Central memory CD4-positive, alpha-beta T cell (primary cell): ENCODE data around the gene ING5.
"Not testable (repeated sequence)": the region's sequence is repeated elsewhere in the genome, so short reads cannot be mapped to it uniquely, and the experiment has no call there.

ENCODE experiments used
- DNase-seq: peaks from one replicate; pipeline ENCODE4 v3.0.0; 2022

The ING5 gene

DNA sequence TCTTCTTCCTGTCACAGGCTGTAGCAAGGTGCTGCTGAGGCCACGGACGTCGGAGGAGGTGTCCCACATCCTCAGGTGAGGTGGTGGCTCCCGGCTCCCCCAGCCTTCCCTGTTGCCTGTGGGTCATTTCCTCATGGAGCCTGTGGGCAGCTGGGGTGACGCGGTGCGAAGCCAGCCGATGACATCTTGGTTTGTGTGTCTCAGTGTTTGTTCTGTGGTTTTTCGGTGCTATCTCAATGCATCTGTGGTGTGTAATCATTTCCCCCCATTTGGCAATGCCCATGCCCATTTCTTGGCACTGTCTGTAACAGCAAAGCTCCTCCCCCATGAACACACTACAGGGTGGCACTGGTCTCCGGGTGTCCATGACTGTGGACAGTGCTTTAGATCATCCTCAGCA lies 39.2 kb downstream of the ING5 start:
- DNase-seq: peak; percentile 49

DNA sequence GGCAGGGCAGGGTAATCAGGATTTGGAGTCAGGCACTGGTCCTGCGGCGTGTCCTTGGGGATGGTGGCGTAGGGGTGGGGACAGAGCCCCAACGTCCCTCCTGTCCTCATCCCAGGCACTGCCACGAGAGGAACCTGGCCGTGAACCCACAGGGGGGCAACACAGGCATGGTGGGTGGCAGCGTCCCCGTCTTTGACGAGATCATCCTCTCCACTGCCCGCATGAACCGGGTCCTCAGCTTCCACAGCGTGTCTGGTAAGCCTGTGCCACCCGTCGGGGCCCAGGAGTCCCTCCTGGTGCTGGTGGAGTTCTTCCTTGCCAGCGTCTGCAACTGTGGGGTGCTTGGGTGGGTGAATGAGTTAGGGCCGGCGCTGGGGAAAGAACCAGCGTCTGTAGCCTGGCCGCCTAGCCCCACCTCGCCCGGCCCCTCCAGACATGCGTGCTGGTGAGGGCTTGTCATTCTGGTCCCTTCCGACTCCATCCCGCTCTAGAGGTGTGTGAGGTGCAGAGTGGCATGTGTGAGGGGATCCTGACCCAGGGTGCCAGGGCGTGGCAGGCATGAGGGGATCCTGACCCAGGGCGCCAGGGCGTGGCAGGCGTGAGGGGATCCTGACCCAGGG lies 40.6 kb downstream of the ING5 start:
- no peak for DNase-seq

DNA sequence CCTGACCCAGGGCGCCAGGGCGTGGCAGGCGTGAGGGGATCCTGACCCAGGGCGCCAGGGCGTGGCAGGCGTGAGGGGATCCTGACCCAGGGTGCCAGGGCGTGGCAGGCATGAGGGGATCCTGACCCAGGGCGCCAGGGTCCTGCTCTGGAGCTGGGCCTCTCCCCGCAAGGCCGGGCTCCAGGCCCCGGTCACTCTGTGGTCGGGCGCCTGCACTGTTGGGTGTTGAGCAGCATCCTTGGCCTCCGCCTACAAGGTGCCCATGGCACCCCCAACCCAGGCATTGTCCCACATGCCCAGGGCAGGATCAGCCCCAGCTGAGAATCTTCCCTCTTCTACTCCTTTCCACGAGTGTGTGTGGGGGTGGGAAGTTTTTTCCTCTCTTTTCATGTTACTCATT lies 41.2 kb downstream of the ING5 start:
- DNase-seq: not testable (repeated sequence)

DNA sequence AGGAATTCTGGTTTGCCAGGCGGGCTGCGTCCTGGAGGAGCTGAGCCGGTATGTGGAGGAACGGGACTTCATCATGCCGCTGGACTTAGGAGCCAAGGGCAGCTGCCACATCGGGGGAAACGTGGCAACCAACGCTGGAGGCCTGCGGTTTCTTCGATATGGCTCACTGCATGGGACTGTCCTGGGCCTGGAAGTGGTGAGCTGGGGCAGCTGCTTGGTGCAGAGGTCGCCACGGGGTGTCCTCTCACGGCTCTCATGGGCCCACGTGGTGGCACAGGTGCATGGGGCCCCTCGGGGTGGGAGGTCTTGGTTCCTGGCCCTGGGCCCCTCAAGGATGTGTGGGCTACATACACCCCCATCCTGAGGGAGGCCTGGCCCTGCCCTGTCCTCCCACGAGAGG lies 41.8 kb downstream of the ING5 start:
- DNase-seq: no peak

DNA sequence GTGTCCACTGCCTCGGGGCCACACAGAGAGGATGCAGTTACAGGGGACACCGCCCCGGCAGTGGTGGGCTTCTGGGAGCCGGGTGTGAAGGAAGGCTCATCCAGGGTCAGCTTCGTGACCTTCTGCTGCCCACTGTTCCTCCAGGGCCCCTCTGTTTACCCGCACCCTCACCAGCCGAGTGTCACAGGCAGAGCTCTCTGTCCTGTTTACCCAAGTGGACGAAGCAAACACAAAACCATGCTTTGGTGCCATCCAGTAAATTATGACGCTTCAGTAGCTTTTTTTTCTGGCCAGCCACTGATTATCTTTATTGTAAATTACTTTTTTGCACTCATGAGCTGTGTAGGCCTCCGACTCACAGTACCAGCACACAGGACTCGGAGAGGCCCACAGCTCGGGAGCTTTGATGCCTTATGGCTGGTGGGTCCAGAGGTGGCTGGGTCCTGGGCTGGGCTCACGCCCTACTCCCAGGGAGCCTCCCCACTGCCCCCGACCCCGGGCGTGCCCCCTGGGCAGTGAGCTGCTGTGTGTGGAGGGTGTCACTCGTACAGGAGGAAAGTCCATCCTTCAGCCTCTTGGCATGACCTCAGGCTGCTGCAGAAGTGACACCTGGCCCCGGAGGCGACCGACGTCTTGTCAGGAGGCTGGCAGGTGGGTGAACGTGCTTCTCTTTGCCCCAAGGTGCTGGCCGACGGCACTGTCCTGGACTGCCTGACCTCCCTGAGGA lies 42.4 kb downstream of the ING5 start:
- DNase-seq: no peak

DNA sequence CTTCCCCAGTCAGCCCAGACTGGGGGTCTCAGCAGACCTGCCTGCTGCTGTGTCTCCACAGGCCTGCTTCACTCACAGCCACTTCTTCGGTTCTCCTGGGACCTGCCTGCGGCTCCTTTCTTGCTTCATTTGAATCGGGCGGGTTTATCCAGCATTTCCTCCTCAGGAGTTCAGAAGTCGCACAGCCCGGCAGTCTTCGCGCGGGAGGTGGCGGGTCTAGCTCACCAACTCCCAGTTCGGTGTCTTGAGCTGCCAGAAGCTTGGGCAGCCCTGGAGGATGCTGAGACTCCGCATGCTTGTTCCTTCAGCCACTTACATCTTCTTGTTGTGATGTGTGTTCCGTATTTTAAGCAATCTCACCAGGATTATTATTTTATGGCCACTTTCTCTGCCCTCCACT lies 43.4 kb downstream of the ING5 start:
- DNase-seq: no peak

DNA sequence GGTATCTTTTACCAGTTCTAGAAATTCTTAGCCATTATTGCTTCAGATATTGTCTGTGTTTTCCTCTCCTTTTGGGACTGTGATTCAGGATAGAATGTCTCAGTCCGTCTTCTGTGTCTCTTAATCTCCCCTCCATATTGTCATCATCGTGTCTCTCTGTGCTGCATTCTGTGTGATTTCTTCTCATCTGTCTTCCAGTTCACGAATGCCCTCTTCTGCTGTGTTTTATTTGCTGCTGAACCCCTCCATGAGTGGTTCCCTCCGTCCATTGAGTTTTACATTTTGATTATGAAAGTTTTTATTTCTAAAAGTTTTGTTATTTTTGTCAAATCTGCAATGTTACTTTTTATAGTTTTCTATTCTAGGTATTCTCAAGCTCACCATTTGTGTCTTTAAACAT lies 44.2 kb downstream of the ING5 start:
- no peak for DNase-seq

DNA sequence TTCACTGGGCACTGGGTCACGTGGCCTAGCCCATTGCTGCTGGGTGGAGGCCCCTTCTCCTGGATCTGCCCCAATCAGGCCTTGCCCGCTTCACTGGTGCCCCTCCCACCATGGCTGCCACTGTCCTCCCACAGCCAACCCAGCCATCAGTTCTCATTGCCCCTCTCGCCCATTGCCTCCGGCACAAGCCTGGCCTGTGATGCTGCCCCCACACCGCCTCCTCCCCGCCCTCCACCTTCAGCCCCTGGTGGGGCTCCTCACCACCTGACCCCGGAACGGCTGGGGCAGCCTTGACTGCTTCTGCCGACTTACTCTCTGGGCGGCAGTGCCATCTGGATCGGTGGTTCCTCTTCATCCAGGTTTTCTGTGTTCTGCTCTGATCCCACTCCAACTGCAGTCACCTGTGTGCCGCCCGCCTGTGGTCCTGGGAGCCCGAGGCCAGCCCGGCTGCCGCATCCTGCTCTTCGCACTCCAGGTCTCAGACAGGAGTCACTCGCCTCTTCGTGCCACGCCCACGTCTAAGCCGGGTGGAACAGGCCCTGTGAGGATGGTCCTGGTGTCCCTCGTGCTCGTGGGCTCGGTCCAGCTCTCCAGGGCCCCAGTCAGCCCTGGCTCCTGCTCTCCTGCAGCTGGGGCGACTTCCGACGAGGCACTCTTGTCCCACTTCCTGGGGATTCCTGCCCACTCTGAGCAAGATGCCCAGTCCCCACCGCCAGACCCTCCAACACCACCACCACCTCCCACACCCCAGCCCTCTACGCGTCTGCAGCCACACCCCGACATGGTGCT lies 46.8 kb downstream of the ING5 start:
- DNase-seq: no peak

DNA sequence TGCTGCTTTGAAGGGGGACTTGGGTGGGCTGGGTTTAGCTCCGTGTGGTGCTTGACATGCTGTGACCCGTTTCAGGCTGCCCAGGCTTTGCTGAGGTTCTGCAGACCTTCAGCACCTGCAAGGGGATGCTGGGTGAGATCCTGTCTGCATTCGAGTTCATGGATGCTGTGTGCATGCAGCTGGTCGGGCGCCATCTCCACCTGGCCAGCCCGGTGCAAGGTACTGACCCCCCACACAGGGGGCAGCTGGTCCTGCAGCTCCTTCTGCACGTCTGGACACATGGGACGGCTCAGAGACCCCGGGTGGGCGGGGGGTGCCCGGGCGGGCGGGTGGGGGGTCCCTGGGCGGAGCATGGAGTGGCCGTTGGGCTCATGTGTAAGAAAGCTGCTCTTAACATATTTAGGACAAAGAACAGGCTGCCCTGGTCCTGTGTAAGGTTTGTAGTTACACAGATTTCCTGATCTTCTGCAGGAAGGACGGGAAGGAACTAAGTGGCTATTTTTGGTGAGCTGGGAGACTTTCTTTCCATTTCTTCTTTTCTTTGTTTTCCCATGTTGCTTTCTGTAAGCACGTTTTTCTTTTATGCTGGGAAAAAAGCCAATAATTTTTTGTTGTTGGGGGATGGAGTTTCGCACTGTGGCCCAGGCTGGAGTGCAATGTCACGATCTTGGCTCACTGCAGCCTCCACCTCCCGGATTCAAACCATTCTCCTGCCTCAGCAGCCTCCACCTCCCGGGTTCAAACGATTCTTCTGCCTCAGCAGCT lies 48.4 kb downstream of the ING5 start:
- DNase-seq: no peak

DNA sequence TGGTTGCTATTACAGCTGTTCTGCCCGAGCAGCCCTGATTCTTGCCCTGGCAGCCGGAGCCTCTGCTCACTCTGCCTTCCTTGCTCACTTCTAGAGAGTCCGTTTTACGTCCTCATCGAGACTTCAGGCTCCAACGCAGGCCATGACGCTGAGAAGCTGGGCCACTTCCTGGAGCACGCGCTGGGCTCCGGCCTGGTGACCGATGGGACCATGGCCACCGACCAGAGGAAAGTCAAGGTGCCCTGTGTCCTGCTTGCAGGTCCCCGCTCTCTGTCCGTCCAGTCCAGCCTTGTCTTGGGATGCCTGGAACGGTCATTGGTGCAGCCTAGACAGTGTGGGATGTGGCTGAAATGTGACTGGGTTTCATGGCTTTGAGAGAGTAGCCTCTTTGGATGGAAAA lies 49.3 kb downstream of the ING5 start:
- DNase-seq: no peak

DNA sequence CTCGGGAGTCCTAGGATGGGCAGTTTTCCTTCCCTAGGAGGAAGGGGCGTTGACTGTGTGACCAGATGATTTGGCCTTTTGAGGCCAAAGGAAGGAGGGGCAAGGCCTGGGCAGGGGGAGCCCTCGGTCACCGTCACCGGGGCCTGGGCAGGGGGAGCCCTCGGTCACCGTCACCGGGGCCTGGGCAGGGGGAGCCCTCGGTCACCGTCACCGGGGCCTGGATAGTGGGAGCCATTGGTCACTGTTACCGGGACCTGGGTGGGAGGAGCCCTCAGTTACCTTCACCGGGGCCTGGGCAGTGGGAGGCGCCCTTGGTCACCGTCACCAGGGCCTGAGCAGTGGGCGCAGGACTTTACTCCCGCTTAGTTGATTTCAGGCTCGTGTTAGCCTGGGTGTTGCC lies 49.9 kb downstream of the ING5 start:
- no peak for DNase-seq

DNA sequence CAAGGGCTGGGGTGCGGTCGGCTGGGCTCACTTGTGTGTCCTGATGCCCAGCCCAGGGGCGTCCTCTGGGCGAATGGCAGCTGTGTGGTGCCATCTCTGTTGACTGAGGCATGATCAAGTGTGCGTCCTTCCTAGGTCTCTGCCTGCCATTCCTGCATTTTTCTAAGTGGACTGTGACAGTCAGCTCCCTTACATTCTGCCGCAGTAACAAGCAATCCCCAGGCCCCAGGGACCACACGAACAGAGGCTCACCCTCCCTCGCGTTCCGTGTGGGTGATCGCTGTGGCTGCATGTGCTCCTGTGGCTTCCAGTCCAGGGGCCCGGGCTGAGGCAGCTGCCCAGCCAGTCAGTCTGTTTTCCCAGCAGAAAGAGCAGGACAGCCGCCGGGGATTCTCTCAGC lies 50.4 kb downstream of the ING5 start:
- DNase-seq: no peak

DNA sequence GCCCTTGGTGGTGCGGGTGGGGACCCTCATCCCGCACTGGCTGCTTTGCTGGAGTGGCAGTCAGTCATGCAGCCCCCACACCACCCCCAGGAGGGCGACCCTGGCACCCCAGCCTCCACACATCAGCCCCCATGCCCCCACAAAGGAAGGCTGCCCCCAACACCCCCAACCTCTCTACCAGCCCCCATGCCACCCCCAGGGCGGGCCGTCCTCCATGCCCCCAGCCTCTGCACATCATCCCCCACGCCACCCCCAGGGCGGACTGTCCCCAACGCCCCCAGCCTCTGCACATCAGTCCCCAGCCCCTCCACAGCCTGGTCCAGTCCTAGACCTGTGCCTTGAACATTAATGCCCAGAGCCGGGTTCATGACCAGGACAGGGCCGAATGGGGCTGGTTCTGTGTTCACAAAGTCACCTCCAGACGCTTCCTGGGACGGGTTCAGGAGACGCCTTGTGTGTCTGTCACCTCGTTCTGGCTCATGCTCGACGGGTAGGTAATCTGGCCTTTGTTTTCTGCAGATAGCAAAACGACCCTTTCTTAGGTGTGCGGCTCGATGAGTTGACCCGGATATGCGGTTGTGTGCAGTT lies 50.9 kb downstream of the ING5 start:
- no peak for DNase-seq

DNA sequence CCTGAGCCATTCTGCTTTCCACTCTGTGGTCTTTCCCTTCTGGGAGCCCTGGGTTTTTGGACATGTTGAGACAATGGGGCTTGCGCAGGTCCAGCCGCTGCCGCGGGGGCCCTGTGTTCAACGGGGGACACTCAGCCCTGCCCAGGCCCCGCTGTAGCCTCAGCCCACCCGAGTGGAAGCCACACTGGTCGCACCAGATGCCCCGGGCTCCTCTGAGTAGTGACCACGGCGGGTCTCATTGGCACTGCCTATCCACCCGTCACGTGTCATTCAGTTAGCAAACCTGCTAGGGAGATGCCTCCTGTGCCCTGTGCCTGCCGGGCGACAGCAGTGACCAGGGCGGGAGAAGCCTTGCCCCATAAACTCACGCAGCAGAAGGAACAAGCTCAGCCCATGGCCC lies 51.7 kb downstream of the ING5 start:
- DNase-seq: no peak

DNA sequence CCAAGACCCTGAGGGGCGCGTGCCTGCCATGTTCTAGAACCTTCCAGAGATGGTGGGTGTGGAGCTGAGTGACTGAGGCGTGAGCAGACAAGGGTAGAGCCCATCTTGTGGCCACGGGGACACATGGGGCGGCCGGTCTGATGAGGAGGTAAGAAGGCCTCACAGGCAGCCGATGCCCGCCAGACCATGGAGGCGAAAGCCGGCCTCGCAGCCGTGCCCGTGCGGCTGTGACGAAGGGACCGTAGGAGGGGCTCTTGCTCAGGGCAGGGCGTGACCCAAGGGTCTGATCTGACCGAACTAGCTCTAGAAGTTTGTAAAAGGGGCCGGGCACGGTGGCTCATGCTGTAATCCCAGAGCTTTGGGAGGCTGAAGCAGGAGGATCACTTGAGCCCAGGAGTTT lies 52.2 kb downstream of the ING5 start:
- DNase-seq: no peak

DNA sequence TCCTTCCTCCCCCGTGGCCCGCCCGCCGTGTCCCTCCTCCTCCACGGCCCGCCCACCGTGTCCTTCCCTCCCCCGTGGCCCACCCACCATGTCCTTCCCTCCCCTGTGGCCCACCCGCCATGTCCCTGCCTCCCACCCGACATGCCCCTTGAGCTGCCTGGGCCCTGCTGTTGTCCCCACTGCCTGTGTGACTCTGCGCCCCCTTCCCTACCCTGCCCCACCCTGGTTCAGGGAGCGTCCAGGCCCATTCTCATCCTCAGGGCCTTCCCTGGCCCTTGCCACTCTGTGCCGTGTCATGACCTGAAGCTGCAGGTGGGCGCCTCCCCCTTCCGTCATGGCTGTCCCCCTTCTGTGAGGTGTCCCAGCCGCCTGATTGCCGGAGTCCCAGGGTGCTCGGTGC lies 53.3 kb downstream of the ING5 start:
- DNase-seq: no peak

DNA sequence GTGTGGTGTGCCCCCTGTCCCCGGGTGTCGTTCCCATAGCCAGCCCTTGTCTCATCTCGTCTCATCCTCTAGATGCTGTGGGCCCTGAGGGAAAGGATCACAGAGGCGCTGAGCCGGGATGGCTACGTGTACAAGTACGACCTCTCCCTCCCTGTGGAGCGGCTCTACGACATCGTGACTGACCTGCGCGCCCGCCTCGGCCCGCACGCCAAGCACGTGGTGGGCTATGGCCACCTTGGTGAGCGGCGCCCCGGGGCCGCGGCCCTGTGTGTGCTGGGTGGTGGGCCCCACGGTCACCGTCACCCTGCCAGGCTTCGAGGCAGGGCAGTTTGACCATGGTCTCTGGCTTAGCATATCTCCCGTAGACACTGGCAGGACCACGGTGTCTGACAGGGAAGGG lies 53.9 kb downstream of the ING5 start:
- DNase-seq: no peak

DNA sequence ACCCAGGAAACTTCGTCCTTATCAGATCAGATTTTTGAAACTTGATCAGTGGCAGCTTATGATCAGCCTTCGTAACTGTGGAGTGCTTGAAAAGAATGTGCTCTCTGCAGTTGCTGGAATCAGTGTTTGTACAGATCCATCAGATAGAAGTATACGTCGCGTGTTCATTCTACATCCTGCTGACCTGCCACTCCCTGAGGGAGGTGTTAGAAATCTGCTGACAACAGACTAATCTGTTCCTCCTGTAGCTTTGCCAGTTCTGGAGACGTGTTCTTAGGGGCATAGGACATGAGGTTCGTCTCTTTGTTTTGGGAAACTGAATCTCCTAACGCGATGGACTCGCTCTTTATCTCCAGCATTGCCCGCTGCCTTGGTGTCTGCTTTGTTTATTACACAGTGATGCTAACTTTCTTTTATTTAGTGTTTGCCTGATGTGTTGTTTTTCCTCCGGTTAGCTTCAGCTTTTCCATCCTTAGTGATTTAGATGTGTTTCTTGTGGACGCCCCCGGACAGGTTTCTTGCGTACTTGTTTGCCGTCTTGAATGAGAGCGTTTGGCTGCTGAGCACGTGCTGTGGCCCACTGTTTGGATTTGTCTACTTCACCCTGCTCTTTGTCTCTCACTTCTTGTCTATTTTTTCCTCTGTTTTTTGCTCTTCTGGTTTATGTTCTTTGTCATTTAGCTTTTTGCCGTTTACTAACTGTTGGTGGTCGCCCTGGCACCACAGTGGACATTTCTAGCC lies 57.4 kb downstream of the ING5 start:
- no peak for DNase-seq

DNA sequence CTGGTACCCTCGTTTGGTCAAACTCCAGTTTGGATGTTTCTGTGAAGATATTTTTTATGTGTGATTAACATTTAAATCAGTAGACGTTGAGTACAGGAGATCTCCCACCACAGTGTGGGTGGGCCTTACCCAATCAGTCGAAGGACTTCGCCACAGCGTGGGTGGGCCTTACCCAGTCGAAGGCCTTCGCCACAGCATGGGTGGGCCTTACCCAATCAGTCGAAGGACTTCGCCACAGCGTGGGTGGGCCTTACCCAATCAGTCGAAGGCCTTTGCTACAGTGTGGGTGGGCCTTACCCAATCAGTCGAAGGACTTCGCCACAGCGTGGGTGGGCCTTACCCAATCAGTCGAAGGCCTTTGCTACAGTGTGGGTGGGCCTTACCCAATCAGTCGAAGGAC lies 58.1 kb downstream of the ING5 start:
- not testable (repeated sequence) for DNase-seq

DNA sequence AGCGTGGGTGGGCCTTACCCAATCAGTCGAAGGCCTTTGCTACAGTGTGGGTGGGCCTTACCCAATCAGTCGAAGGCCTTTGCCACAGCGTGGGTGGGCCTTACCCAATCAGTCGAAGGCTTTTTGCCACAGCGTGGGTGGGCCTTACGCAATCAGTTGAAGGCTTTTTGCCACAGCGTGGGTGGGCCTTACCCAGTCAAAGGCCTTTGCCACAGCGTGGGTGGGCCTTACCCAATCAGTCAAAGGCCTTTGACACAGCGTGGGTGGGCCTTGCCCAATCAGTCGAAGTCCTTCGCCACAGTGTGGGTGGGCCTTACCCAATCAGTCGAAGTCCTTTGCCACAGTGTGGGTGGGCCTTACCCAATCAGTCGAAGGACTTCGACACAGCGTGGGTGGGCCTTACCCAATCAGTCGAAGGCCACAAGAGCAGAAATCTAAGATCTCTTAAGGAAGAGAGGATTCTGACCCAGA lies 58.5 kb downstream of the ING5 start:
- DNase-seq: no peak

DNA sequence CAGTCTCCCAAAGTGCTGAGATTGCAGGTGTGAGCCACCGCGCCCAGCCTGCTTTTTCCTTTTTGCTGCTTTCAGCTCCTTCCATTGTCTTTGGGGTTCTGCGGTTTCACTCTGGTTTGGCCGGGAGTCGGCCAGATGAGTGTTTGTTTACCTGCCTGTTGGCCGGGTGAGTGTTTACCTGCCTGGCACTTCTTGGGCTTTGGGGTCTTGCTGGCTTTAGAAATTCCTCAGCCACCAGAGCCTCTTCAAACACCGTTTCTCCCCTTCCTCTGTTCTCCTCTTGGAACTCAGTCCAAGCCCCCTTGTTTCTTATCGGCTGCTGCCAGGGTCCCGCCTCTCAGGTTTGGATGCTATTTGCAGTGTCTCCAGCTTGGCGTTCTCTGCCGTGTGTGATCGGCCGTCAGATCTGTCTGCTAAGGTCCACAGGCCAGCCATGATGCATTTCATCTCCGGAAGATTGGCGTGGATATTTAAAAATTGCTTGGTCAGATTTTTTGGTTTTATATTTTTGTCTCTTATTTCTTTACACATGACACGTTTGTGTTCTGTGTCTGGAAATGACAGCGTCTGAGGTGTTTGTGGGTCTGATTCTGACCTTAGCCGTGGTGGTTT lies 60.6 kb downstream of the ING5 start:
- DNase-seq: no peak

DNA sequence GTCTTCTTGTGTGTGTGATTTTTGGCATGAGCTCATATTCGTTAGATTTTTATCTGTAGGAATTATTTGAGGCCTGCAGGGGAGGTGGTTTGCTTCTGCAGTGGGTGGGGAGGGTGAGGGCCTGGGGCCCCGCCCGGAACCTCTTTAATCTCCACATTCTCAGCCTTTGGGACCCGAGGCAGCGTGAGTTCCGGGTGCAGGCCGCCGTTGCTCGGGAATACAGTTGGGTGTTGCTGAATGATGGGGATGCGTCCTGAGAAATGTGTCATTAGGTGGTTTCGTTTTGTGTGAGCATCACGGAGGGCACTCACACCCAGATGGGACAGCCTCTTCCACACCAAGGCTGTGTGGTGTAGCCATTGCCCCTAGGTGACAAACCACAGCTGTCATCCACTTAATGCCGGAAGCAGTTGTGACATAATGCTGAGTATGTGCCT lies 61.1 kb downstream of the ING5 start:
- peak; percentile 84 for DNase-seq
